GM19455 (cell line): ENCODE measurements around the gene F12.

ENCODE experiments used
- ATAC-seq: cut with Tn5 transposase; IDR thresholded peaks from one replicate; pipeline ENCODE4 v1.9.1; 2021; ENCODE audit not compliant: unreplicated experiment

The F12 gene

DNA sequence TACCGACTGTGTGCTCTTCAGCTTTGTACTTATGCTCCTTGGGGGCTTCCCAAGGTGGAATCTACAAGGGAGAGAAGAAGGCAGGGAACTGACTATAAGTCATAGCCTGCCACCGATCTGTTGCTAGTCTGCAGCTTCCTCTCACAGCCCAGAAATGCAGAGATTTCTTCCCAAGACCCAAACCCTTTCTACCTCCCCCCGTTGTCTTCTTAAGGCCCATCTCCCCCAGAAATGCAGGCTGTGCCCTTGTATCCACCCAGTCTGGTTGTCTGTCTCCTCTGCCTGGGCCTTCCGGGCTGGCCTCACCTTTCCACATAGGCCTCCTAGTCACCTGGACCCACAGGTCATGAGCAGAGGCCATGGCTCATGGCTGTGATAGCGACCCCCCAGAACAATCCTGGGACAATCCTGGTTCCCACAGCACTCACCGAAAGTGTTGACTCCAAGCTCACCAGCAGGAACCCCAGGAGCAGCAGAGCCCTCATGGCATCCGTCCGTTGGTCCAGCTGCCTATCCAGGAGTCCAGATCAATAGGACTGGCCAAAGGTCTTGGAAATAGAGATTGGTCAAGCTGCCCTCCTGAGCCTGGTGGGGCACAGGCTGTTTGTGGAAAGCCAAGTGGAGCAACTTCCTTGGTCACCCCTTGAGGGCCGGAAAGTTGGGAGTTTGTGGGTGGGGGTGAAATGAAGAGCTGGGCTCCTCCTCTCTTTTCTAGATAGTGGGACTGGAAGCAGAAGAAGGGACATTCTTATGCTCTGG is at the start of gene F12:
F12 (minus strand) TSS at position 522 of the 759 bp plus-strand sequence; CDS start at position 485, 37 bp downstream.
- no peak for ATAC-seq

DNA sequence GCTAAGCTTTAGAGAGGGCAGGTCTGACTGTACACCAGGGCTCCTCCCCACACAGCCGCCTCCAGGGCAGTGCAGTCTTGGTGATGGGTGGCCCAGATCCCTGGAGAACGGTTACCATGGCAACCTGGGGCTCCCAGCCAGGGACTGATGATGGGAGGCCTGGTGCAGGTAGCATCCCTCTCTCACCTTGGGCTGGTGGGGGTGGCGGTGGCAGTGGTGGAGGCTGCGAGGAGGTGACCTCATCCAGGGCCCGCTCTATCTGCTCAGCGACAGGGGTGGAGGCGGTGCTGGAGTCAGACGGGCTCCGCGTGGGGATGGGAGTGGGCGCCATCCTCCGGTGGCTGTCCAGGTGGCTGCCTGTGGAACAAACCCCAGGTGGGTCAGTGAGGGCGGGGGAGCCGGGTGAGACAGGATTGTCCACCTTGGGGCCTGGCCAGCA is 49.6 kb upstream of the F12 start:
- no peak for ATAC-seq

DNA sequence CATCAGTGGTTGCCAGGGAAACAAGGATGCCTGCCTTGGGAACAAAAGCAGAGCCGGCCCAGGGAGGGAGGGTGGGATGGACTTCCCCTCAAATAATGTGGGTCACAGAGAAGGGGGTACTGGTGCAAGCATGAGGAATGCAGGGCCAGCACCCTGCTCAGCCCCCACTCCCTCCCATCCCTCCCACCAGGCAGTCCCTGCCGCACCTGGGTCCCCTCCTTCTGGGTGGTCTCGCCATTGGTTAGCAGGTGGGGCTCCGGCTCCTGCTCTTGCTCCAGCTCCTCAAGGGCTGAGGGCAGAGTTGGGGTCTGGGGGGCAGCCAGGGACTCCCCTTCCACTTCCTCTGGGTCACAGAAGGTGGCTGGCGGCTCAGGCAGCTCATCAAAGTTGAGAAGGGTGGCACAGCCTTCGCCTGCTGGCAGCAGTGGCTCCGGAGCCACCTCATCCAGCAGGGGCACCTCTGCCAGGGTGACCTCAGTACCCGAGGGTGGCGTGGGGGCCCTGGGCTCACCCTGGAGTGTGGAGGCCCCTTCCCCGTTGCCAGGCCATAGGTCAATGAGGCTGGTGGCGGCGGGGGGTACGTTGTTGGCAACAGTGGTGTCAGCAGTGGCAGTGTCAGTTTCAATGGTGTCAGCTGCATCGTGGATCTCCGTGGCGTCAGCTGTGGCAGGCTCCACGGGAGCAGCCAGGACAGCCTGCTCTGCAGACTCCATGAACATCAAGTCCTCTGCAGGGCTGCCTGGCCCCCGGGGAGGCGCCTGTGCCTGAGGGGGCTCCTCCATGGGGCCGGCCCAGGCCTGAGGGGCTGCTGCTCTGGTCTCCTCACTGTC is 48.7 kb upstream of the F12 start:
- no peak for ATAC-seq

DNA sequence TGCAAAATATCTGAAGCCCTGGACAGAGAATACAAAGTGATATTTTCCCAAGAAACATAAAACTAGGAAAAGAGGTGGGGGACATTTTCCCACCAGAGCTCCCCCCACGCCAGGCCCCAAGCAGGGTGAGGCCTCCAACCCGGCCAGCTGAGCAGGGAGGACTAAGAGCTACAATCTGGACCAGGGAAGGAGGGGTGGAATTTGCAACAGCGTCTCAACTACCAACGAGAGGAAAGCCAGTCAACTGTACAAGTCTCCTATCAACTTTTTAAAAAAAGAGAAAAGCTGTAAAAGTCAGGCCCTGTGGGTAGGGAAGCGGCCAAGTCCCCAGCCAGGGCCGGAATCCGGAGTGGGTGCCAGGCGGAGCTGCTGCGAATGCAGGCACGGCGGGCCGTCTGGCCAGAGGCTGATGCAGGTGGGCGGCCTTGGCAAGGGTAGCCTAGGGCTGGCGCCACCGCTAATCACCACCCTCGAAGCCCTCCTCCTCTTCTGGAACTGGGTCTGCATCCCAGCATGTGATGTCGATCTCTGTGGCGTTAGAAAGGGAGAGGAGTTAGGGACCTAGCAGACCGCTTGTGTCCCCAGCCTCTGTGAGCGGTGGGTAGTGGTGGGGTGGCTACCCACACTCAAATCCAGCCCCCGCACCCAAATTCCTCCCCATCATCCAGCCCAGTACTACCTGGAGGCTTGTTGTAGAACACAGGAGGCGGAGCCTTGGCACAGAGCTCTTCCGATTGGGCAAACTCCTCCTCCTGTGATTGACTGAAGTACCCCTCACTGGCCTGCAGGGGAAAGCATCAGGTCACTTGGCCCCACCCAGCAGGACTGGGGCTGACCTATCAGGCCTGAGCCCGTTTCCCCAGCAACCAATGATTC is 47.9 kb upstream of the F12 start:
- peak; percentile 51 for ATAC-seq

DNA sequence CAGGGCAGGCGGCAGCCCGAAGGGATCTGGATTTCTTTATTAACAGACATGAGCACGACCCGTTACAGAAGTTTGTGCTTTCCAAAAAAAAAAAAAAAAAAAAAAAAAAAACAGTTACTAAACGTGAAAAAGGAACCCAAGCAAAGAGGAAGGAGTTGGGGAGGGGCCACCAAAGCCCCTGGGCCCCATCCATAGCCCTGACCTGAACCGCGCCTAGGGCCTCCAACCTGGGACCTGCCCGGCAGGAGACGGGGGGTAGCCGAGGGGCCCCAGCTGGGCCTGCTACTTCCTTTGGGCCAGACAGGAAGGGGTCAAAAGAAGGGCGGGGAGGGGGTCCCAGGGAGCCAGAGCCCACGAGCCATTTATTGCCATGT is 47.2 kb upstream of the F12 start:
- ATAC-seq, result no peak

DNA sequence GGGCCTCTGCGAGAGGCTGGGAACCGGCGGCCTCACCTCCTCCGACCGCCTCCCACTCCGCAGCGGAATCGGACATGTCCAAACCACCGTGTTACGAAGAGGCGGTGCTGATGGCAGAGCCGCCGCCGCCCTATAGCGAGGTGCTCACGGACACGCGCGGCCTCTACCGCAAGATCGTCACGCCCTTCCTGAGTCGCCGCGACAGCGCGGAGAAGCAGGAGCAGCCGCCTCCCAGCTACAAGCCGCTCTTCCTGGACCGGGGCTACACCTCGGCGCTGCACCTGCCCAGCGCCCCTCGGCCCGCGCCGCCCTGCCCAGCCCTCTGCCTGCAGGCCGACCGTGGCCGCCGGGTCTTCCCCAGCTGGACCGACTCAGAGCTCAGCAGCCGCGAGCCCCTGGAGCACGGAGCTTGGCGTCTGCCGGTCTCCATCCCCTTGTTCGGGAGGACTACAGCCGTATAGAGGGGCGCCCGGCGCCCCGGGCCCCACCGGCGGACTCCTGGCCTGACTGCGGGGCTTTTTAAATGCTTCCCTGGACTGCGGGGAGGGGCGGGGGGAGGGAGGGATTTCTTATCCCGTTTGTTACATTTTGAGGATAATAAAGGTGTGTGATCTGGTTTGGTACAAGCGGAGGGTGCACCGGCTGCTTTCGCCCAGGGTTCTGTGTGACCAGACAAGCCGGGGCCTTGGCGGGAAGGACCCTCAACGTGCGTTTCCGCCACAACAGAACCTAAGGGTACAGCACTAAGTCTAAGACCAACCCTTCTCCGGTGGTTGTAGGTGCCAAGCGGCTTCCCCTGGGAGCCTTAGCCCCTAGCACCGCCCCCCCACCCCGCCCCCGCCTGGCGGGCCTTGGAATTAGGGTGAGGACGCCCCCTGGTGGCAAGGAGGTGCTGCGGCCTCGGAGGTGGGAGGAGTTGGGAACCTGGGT is 46.6 kb upstream of the F12 start:
- ATAC-seq, result peak; percentile 28

DNA sequence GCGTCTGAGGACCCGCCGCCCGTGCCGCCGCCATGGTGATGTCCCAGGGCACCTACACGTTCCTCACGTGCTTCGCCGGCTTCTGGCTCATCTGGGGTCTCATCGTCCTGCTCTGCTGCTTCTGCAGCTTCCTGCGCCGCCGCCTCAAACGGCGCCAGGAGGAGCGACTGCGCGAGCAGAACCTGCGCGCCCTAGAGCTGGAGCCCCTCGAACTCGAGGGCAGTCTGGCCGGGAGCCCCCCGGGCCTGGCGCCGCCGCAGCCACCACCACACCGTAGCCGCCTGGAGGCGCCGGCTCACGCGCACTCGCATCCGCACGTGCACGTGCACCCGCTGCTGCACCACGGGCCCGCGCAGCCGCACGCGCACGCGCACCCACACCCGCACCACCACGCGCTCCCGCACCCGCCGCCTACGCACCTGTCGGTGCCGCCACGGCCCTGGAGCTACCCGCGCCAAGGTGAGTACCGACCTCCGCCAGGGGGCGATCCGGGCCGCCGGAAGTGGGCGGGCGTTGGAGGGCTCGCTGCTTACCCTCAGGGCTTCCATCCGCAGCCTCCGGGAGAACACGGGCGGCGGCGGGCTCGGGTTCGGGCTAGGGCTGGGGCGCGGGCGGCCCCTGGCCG is 45.8 kb upstream of the F12 start:
- ATAC-seq, result peak; percentile 58

DNA sequence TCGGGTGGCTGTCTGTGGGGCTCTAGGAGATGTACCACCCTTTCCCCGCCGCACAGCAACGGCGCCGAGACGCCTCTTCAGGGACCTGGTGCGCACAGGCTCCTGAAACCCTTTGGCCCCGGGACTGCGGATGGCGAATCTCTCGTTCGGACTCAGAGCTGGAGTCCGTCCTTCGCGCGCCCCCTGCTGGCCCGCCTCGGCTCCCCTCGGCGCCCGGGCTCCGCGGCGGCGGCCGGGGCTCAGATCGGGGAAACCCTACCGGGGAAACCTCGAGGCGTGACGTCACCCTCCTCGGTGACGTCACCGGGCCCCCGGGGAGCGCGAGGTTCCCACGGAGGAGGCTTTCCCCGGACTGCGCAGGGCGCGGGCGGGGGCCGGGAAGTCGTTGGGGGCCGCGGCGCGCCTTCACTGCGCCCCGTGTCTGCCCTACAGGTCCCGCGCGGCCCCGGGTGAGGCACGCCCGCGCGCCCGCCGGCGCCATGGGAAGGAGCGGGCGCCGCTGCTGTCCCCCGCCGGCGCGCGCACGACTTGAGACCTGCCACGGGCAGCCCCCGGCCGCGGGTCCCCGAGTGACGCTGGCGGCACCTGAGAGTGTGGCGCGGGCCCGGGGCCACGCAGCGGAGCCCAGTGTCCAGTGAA is 45.2 kb upstream of the F12 start:
- peak; percentile 42 for ATAC-seq

DNA sequence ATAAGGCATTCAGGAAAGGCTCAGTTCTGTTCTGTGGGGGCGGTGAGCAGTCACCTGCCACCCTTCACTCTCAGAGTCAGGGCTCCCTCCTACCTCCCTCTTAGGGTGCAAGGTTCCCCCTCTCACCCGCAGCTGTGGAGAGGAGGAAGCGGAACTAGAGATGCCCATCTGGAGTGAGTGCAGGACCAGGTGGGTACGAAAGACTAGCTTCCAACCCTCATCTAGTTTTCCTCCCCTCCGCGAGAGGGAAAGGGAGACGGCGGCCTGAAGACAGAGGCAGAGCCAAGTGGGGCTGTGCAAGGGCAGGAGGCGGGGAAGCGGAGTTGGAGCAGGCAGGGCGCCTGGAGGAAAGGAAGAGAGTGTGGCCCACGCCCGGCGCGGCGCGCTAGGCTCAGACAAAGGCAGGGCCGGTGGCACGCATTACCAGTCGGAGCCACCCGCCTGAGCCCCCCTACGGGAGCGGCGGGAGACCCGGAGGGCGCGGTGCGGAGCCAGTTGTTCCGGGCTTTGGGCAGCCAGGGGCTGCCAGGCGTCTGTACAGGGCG is 44.6 kb upstream of the F12 start:
- no peak for ATAC-seq

DNA sequence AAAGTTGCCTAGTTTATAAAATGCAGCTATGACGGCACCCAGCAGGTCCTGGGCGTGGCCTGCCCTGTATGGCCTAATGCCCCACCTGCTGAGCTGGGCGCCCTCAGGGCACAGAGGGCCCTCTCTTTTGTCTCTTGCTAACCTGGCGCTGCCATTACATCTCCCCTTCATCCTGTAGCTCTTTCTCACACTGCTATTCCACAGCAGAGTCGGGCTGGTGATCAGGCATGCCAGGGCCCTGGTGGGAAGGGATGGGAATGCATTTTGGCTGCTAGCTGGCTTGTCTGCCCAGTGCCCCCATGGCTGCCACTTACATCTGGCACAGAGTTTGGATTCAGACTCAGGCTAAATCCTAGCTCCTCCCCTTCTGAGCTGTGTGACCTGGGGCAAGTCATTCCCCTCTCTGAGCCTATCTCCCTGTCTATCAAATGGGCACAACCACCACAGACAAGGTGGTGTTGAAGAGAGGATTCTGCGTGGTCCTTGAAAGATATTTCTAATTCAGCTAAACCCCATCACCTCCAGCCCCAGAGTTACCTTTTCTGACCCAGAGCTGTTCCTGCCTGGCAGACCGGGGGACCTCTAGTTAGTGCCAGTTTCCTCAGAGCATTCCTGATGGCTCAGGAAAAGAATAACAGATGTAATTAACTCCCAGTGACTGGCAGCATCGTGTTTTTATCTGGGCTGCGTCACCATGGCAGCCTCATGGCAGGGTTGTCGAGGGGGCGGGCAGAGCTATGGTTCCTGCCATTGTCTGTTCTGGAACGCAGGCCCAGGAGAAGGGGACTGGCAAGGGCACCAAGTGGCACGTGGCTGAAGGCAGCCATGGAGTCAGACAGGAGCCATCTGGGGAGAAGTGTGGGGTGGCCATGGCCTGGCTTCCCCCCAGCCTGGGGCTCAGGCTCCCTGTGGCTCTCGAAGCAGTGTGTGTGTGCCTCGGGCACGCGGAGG is 43.6 kb upstream of the F12 start:
- no peak for ATAC-seq

DNA sequence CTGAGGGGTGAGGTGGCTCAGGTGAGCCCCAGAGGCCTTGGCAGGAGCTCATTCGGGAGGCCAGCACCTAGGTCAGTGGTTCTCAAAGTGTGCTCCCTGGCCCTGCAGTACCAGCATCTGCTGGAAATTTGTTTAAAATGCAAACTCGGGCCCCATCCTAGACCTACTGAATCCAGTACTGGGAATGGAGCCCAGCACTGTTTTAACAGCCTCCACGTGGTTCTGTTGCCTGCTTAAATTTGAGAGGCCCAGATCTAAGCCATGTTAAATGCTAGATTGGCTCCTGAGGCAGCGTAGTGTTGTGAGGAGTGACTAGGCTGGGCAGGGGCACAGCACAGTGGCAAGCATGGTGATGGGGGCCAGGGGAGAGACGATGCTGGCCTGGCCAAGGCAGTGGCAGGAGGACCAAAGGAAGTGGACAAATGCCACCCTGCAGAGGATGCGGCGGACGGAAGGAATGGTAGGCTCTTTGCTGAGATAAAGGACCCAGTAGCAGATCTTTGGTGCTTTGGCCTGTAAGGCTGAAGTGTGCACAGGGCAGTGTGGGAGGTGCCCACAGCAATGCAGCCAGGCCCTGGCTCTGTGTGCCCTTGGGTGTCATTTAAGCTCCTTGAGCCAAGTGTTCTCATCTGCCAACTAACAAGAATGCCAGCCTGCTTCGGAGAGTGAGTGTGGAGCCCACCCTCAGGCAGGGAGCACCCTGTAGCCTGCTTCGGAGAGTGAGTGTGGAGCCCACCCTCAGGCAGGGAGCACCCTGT is 41.5 kb upstream of the F12 start:
- ATAC-seq, result no peak

DNA sequence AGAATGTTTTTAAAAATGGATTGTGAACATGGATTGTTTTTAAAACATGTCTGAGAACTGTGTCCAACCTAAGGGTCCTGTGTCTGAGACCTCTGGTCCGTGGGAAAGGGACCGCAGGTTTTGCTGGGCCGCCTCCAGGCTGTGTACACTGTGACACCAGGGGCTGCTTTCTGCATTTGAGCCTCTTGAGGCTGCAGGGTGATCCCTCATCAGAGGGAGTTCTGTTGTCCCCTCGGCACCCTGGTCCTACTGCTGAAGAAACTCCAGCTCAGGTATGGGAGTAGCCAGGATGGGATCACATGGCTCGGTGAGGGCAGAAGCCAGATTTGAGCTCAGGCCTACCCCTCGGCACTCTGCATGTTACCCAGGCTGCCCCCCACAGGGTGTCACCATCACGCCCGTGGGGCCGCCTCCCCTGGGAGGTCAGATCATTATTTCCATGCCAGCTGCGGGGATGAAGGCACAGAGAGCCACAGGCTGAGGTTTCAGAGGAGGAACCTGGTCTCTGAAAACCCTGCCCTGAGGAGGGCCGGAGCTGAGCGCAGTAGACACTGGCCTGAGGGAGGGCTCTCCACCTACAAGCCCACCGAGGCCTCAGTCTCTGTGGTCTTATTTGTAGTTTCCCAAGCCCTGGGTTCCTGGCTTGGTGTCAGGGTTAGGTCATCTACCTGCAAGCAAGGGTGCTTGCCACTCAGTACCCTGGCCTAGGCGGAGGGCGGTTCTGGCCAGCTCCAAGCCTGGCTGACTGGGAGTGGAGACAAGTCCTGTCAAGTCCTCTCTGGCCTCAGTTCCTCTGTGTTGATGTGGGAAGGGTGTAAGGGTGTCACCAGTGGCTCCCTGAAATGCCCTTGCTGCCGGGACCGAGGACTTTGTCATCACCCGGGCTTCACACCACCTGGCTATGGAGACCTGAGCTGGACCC is 40.0 kb upstream of the F12 start:
- ATAC-seq, result no peak

DNA sequence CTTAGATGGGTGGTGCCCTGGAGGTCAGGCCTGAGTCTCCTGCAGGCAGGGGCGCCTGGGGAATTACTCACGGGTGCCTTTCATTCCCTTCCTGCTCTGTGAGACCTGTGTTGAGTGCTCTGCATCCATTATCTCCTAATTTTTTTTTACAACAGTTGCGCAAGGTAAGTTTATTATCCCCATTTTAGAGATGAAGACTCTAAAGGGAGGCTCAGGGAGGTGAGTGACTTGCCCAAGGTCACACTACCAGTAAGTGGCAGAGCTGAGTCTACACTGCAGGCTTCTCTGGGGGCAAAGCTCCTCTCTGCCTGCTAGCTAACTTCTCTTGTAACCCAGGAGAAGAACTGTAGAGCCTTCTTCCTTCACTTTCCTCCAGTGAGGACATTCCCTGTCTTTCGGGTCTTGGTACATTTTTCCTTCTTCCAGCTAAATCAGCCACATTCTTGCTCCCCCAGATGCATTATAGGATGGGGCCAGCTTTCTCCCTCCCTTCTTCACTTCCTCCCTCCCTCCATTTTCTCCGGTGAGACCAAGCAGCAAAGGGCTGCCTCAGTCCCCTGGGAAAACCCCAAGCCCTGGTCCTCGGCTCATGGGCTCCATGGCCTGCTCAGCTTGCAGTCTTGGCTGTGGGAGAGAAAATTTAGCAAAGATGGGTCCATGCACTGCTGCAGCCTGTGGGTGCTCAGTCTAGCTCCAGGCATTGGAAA is 39.0 kb upstream of the F12 start:
- ATAC-seq, result no peak

DNA sequence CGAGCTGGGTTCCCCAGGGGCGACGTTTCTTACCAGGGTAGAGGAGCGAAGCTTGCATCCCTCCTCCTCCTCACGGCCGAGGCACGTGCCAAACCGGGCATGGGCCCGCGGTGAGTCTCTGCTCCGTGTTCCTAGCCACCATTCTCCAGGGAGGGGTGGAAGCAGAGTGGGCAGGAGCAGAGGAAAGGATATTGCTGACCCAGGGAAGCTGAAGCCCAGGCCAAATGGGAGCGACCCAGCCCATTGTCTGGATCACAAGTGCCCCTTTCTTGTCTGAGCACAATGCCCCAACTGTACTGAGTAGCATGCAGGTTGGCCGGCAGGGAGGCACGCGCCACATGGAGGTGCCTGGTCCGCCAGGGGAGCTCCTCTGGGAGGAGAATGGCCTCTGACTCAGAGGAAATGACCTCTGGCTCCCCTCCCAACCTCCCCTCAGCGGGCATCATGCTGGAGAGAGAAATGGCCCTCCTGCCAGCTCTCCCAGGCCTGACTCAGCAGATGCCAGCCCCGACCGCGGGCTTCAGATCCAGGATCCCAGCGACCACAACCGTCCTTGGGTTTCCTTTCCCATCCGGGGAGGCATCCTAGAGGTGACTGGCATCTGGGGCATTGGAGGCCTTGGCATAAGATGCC is 38.4 kb upstream of the F12 start:
- no peak for ATAC-seq

DNA sequence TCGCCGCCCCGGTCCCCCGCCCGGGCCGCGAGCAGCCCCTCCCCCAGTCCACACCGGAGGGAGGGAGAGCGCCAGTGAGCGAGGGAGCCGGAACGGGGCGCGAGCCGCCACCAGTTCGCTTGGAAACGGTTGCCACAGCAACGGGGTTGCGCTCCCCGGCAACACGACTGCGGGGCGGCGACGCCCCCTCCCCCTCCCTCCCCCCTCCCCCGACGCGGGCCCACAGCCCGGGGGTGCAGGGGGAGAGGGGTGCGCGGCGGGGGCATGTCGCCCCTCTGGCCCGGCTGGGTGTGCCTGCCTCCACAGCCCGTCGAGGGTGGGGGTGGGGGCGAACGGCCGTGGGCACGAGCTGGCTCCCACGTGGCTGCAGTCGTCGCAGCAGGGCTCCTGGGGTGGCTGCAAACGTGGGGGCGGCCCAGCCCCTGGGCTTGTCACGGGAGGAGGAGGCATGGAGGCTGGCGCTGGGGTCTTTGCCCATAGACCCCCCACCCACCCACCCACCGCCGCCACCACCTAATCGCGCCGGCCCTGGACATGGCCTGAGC is 37.8 kb upstream of the F12 start:
- peak; percentile 28 for ATAC-seq
